ENCODE results near the gene MAN1C1.

GRCh38 chr1:25649505-25650288 lies 33.1 kb downstream of the MAN1C1 start:
- TF ChIP-seq CTCF (IDR thresholded peaks at IDR 0.05; ENCODE audit: low read depth, low read length) (no peak), POLR2A (IDR thresholded peaks at IDR 0.05; ENCODE audit: extremely low read depth, insufficient read length) (no peak), MAX (IDR thresholded peaks at IDR 0.05; ENCODE audit: low read depth, low read length) (no peak), MYC (IDR thresholded peaks at IDR 0.05; ENCODE audit: low read depth, low read length) (no peak)

Measured in NB4 (cell line).